Stimulated activated CD4-positive, alpha-beta T cell treated with anti-CD3 and anti-CD28 coated beads, Interleukin-1b, Interleukin-23, amount 100 ng/mL, for 4 hours (primary cell): ENCODE data around the gene ZBTB5.

Experiments used
- DNase-seq, 2 donors: peaks; one replicate each; pipeline ENCODE4 v3.0.0-alpha.2; 2020; ENCODE audit warnings: low read depth in 2 of 2

ZBTB5 gene

GRCh38 chr9:37424686-37425297, 40.5 kb downstream of the ZBTB5 start:
- DNase-seq: no peak

DNA sequence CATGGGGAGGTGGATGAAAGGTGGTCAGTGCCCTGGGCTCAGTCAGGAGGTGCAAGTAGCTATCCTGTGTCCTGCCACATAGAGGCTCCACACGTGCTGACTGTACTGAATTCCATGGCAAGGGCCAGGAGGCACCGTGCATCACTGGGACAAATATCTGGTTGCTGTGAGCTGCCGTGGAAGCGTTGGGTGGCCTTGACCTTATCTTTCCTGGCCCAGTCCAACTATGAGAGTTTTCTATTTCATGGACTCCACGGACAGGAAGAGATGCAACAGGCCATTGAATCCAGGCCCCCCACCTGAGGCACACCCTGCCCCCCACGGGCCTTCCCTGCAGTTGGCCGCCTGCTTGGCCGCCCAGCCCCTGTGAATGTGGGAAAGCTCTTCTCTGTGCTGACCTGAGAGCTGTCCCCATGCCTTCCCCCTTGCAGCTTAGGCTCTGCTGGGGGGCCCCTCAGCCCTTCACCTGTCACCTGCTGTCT, 41.0 kb downstream of the ZBTB5 start:
- no peak for DNase-seq

DNA sequence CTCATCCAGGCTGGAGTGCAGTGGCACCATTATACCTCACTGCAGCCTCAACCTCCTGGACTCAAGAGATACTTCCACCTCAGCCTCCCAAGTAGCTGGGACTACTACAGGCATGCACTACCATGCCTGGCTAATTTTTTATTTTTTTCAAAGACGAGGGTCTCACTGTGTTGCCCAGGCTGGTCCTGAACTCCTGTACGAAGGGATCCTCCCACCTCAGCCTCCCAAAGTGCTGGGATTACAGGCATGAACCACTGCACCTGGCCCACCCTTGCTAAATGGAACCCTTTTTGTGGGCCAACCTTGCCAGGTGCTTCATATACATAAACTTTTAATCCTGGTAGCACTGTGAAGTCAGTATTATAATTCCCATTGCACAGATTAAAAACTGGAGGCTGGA, 41.7 kb downstream of the ZBTB5 start:
- DNase-seq: no peak

- peak; percentile 81 to 92 for DNase-seq
Observed at GRCh38 chr9:37422289-37423104, 42.8 kb downstream of the ZBTB5 start, which contains the start of gene GRHPR. TSS of gene GRHPR (plus strand) at chr9:37422696. CDS start at chr9:37422751, 55 bp downstream.

DNA sequence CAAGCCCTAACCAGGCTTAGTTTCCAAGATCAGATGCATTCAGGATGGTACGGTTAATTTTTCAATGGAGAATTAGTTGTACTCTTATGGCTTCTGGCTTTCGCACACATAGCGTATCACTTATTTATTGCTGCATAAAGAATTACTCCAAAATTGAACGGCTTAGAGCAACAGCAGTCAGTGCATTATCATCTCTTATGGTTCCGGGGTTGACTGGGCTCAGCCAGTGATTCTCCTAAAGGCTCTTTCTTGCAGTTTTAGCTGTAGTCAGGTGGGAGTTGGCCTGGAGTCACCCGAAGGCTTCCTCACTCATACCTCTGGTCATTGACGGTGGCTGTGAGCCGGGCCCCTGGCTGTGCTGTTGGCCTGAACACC, 43.3 kb downstream of the ZBTB5 start:
- no peak for DNase-seq

GRCh38 chr9:37420271-37421215, 44.7 kb downstream of the ZBTB5 start:
- no peak for DNase-seq

- no peak for DNase-seq
Observed at GRCh38 chr9:37419204-37419603, 46.0 kb downstream of the ZBTB5 start.

- no peak for DNase-seq
Observed at GRCh38 chr9:37417857-37418618, 47.2 kb downstream of the ZBTB5 start.

DNA sequence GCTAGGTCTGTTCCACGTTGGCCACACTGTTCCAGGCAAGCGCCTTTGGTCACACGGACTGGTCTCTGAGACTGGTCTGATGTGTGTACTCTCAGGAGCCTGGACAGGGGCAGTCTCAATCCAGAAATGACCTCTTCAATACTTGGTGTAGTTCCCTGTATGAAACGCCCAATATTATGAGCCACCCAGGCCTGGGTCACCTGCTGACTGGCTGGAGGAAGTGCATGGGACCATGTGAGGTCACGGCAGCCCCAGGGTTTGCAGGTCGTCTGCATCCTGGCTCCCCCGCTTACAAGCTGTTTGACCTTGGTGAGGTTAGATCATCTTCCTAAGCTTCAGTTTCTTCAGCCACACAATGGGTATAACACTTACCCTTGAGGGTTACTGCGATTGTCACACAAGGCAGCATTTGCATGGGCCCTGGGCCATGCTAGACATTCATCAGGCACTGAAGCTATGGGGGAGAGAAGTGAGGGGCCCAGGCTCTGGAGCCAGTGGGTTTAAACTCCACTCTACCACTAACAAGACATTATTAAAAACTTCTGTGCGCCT, 47.9 kb downstream of the ZBTB5 start:
- DNase-seq: no peak

GRCh38 chr9:37415011-37415719, 50.1 kb downstream of the ZBTB5 start:
- DNase-seq: peak; percentile 57 to 69

DNA sequence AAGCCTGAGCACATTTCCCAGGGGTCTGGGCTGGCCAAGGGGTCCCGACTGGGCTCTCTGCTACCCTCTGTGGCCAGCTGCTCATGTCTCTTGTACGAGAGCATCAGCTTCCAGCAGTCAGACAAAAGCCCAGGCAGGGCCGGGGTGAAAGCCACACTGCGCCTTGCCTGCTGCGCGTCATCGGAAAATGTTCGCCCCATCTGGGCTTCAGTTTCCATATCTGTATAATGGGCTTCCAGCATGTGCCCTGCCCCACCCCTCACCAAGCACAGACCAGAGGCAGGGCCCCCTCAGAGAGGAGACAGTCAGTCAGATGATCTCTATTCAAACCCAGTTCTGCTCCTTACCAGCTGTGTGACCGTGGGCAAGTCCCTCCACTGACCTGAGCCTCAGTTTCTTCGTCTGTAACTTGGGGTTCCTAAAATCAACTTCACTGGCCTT, 50.7 kb downstream of the ZBTB5 start:
- DNase-seq: no peak

- DNase-seq: no peak
Observed at GRCh38 chr9:37413311-37413710, 51.9 kb downstream of the ZBTB5 start.

DNA sequence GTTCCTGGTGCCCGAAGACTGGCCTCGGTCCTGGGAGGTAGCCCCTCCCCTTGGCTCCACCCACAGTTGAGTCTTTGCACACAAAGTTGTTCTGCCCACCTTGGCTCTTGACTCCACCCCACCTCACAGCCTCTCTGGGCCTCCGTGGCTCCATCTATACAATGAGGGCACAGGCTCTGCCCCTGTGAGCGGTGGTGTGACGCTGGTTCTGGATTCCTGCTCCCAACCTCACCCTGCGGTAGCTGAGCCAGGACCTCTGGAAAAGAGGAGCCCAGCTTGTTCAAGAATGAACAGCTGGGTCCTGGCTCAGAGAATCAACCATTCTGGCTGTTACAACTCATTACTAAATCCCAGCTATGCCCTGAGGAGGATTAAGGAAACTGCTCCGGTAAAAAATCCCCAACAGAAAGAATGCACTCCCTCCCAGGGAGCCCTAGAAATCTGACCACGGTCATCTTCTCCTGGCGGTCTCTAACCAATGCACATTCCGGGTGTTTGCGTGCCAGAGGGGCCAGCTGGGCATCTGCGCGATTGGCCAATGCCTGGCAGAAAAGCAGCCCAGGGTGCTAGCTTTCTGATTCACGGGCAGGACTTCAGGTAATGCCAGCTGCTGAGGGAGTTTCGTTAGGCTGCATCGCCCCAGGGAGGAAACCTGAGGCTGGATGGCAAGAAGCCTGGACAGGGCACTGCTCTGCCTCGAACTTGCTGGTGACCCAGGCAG, 52.7 kb downstream of the ZBTB5 start:
- no peak for DNase-seq

- no peak for DNase-seq
Observed at GRCh38 chr9:37410969-37411785, 54.1 kb downstream of the ZBTB5 start.

DNA sequence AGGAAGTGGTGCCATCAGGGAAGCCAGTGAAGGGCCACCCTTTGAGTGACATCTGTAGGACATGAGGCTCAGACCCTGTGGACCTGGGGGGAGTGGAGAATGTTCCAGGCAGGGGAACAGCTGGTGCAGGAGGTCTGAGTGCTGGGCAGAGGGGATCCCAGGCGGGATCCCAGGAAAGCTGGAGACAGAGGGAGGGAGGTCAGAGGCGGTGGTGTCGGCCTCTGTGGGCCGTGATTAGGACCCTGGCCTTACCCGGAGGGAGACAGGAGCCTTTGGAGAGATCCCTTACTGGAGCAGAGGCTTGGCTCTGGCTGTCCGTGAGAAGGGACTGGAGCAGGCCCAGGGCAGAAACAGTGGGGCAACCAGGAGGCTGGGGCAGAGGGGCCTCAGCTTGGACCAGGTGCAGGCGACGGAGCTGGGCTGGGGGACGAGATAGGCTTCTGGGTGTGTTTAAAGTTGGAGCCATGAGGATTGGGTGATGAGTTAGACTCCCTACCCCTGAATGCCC, 54.8 kb downstream of the ZBTB5 start:
- DNase-seq: no peak

- DNase-seq: peak; percentile 36 to 40
Observed at GRCh38 chr9:37408933-37409710, 56.1 kb downstream of the ZBTB5 start.

GRCh38 chr9:37407468-37407867, 57.8 kb downstream of the ZBTB5 start:
- DNase-seq: no peak
